Muscle of leg (tissue), 9 donors: Measurements from ENCODE around the gene SELENBP1. TPM values are rescaled to one million over a fixed set of nuclear protein-coding genes. Genes with fewer than 3 reads are reported as not detected.

Experiments
- polyA plus RNA-seq, 8 donors: library from polyadenylated mRNA; unstranded; fragments of 120-200 nt; gene quantifications; one replicate each; pipeline versions ENCODE4 v1.2.1 to v1.2.3, GENCODE V29; 2013; ENCODE audit warnings: inconsistent platforms in 1 of 8, low replicate concordance in 1 of 8; ENCODE audit not compliant: insufficient read length in 8 of 8, insufficient read depth in 1 of 8
- total RNA-seq: library from RNA; stranded (reverse); fragments of 120-200 nt; gene quantifications from one replicate; pipeline ENCODE4 v1.2.4, GENCODE V29; 2013

The SELENBP1 gene
- total and polyA plus RNA-seq, 9 donors: 28.2 to 50.1 (median 36.5) TPM

Other genes with a start within 250 kb of the SELENBP1 start
- 33.4 TPM for gene SEMA6C, start 226.1 kb downstream of the SELENBP1 start, total RNA-seq
- 100 to 1,000 TPM in 1 of 8 donors, 10 to 100 TPM in 7; 56.3 to 112 (median 88.1) TPM for gene SEMA6C, start 226.1 kb downstream of the SELENBP1 start, polyA plus RNA-seq
- gene TNFAIP8L2, start 216.1 kb downstream of the SELENBP1 start, total RNA-seq: 3.0 TPM
- gene TNFAIP8L2, start 216.1 kb downstream of the SELENBP1 start, polyA plus RNA-seq: 1 to 10 TPM; 1.5 to 2.5 (median 2.1) TPM
- 14.1 TPM for gene LYSMD1, start 206.8 kb downstream of the SELENBP1 start, total RNA-seq
- 10 to 100 TPM; 10.2 to 12.9 (median 11.6) TPM for gene LYSMD1, start 206.8 kb downstream of the SELENBP1 start, polyA plus RNA-seq
- 53.6 TPM for gene SCNM1, start 206.6 kb downstream of the SELENBP1 start, total RNA-seq
- 10 to 100 TPM; 32.9 to 42.8 (median 36.7) TPM for gene SCNM1, start 206.6 kb downstream of the SELENBP1 start, polyA plus RNA-seq
- gene TMOD4, start 196.7 kb downstream of the SELENBP1 start, total RNA-seq: 15.2 TPM
- gene TMOD4, start 196.7 kb downstream of the SELENBP1 start, polyA plus RNA-seq: 10 to 100 TPM; 15.4 to 38.4 (median 22.6) TPM
- gene VPS72, start 182.5 kb downstream of the SELENBP1 start, total RNA-seq: 45.0 TPM
- 10 to 100 TPM; 44.2 to 59.9 (median 52.8) TPM for gene VPS72, start 182.5 kb downstream of the SELENBP1 start, polyA plus RNA-seq
- 27.1 TPM for gene PIP5K1A, start 174.2 kb downstream of the SELENBP1 start, total RNA-seq
- gene PIP5K1A, start 174.2 kb downstream of the SELENBP1 start, polyA plus RNA-seq: 10 to 100 TPM; 35.0 to 46.0 (median 38.3) TPM
- gene PSMD4, start 118.0 kb downstream of the SELENBP1 start, total RNA-seq: 183 TPM
- 100 to 1,000 TPM; 122 to 141 (median 128) TPM for gene PSMD4, start 118.0 kb downstream of the SELENBP1 start, polyA plus RNA-seq
- gene ZNF687, start 90.4 kb downstream of the SELENBP1 start, total RNA-seq: 8.5 TPM
- 10 to 100 TPM; 11.1 to 14.8 (median 13.7) TPM for gene ZNF687, start 90.4 kb downstream of the SELENBP1 start, polyA plus RNA-seq
- 31.4 TPM for gene PI4KB, start 45.3 kb downstream of the SELENBP1 start, total RNA-seq
- gene PI4KB, start 45.3 kb downstream of the SELENBP1 start, polyA plus RNA-seq: 10 to 100 TPM; 43.6 to 59.1 (median 51.9) TPM
- gene RFX5, start 25.5 kb downstream of the SELENBP1 start, total RNA-seq: 28.1 TPM
- 10 to 100 TPM; 20.2 to 30.3 (median 24.6) TPM for gene RFX5, start 25.5 kb downstream of the SELENBP1 start, polyA plus RNA-seq
- gene PSMB4, start 26.9 kb upstream of the SELENBP1 start, total RNA-seq: 211 TPM
- gene PSMB4, start 26.9 kb upstream of the SELENBP1 start, polyA plus RNA-seq: 100 to 1,000 TPM; 158 to 193 (median 184) TPM
- 37.7 TPM for gene POGZ, start 86.8 kb upstream of the SELENBP1 start, total RNA-seq
- gene POGZ, start 86.8 kb upstream of the SELENBP1 start, polyA plus RNA-seq: 10 to 100 TPM; 45.3 to 66.0 (median 52.1) TPM
- 0.35 TPM for gene CGN, start 138.7 kb upstream of the SELENBP1 start, total RNA-seq
- gene CGN, start 138.7 kb upstream of the SELENBP1 start, polyA plus RNA-seq: 1 to 10 TPM in 3 of 8 donors, under 1 TPM in 5; 0.31 to 6.4 (median 0.91) TPM
- gene TUFT1, start 167.6 kb upstream of the SELENBP1 start, total RNA-seq: 6.2 TPM
- 1 to 10 TPM; 6.0 to 9.6 (median 7.3) TPM for gene TUFT1, start 167.6 kb upstream of the SELENBP1 start, polyA plus RNA-seq
- 22.3 TPM for gene SNX27, start 239.3 kb upstream of the SELENBP1 start, total RNA-seq
- gene SNX27, start 239.3 kb upstream of the SELENBP1 start, polyA plus RNA-seq: 10 to 100 TPM; 15.7 to 21.4 (median 18.6) TPM